H1 (cell line): ENCODE results near the gene MCFD2. TPM values are rescaled to one million over a fixed set of nuclear protein-coding genes. Genes with fewer than 3 reads are reported as not detected.

Source experiments
- BCL11A ChIP-seq, 2 experiments: IDR thresholded peaks; one replicate each; pipeline ENCODE4 v1.6.1; 2011; ENCODE audit warnings: low read depth in 2 of 2, low read length in 2 of 2, mild to moderate bottlenecking in 2 of 2
- CEBPB ChIP-seq: IDR thresholded peaks from 2 replicates; pipeline ENCODE4 v1.6.1; 2012; ENCODE audit warnings: low read depth, low read length
- HDAC6 ChIP-seq: IDR thresholded peaks from one replicate; pipeline ENCODE4 v1.7.1; 2012; ENCODE audit warnings: low read depth, mild to moderate bottlenecking, inconsistent platforms, low read length, moderate library complexity
- MAX ChIP-seq: IDR thresholded peaks from 2 replicates; pipeline ENCODE4 v1.6.1; 2012; ENCODE audit warnings: inconsistent platforms
- ZNF274 ChIP-seq: IDR thresholded peaks from 2 replicates; pipeline ENCODE4 v1.7.0; 2012; ENCODE audit warnings: low read length, borderline replicate concordance; ENCODE audit errors: extremely low read depth
- polyA plus RNA-seq, 7 experiments: library from polyadenylated mRNA; depleted of rRNA in 3 of 7; stranded (reverse) in 5 of 7; unstranded in 2 of 7; fragments of >200 nt in 5 of 7; fragments of 200-250 nt in 2 of 7; gene quantifications; 1 replicate in 5 of 7; 2 replicates in 1 of 7; 4 replicates in 1 of 7; pipeline versions ENCODE4 v1.2.1 to v1.2.3, GENCODE V29; 2011 to 2013; ENCODE audit warnings: missing spikeins in 2 of 7, mixed read lengths in 2 of 7
- total RNA-seq: library from RNA; stranded (reverse); fragmentation: NEBNext Ultra II Directional; extraction: Animal tissue kit (Norgen Biotek cat#: 25700); gene quantifications from 2 replicates; pipeline ENCODE4 v1.2.1, GENCODE V29; 2021

Gene MCFD2
- total and polyA plus RNA-seq, 2 of the 8 experiments (the other 6 are each of a cell fraction or from before 2014, with no cell fraction given) = 35.2 to 76.2 TPM

DNA sequence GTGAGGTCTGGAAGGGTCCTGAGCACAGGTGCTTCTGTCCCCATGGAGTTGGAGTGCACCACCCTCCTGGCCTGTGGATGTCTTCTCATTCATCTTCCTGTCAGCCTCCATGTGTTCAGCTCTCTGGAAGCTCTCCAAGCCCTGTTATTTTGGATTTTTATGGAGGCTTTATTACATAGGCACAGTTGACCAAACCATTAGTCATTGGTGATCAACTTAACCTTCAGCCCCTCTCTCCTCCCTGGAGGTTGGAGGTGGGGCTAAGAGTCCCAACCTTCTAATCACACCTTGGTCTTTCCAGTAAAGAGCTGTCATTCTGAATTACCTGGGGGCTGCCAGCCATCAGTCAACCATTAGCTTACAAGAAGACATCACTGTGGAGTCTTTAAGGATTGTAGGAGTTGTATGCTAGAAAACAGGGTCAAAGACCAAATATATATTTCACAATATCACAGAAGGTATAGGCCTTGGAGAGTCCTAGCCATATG, 7.5 kb upstream of the MCFD2 start (continued):
- TF ChIP-seq HDAC6 (no peak), CEBPB (no peak), BCL11A (IDR thresholded peaks at IDR 0.05; ENCODE audit: low read depth in 2 of 2, low read length in 2 of 2) (no peak), MAX (no peak), ZNF274 (no peak)
